Raji (cell line): ENCODE data around the gene SPAG16.

Experiments
- POLR2A ChIP-seq: IDR thresholded peaks from 2 replicates; pipeline ENCODE4 v1.6.1; 2011; ENCODE audit warnings: low read depth, low read length, control low read depth; ENCODE audit not compliant: insufficient read depth

Gene SPAG16

GRCh38 chr2:213252206-213252605 lies 32.1 kb upstream of the SPAG16 start:
- TF ChIP-seq POLR2A = no peak

GRCh38 chr2:213253162-213253561 lies 31.1 kb upstream of the SPAG16 start:
- TF ChIP-seq POLR2A = no peak

GRCh38 chr2:213259266-213259665 lies 25.0 kb upstream of the SPAG16 start:
- no peak for TF ChIP-seq POLR2A

- TF ChIP-seq POLR2A = no peak
Observed at GRCh38 chr2:213261237-213261636, 23.0 kb upstream of the SPAG16 start.

- TF ChIP-seq POLR2A = no peak
Observed at GRCh38 chr2:213261715-213262114, 22.5 kb upstream of the SPAG16 start.

- TF ChIP-seq POLR2A = no peak
Observed at GRCh38 chr2:213265679-213266078, 18.6 kb upstream of the SPAG16 start.

- TF ChIP-seq POLR2A = no peak
Observed at GRCh38 chr2:213266421-213266820, 17.8 kb upstream of the SPAG16 start.

GRCh38 chr2:213271947-213272346 lies 12.3 kb upstream of the SPAG16 start:
- no peak for TF ChIP-seq POLR2A

GRCh38 chr2:213274143-213274542 lies 10.1 kb upstream of the SPAG16 start:
- no peak for TF ChIP-seq POLR2A

- no peak for TF ChIP-seq POLR2A
Observed at GRCh38 chr2:213275265-213275664, 9.0 kb upstream of the SPAG16 start.

- no peak for TF ChIP-seq POLR2A
Observed at GRCh38 chr2:213279116-213279620, 5.1 kb upstream of the SPAG16 start.

- TF ChIP-seq POLR2A = no peak
Observed at GRCh38 chr2:213279971-213280370, 4.3 kb upstream of the SPAG16 start.

- no peak for TF ChIP-seq POLR2A
Observed at GRCh38 chr2:213281156-213281555, 3.1 kb upstream of the SPAG16 start.

GRCh38 chr2:213285404-213285803 lies 1.1 kb downstream of the SPAG16 start:
- TF ChIP-seq POLR2A = no peak

- TF ChIP-seq POLR2A = no peak
Observed at GRCh38 chr2:213286161-213286560, 1.9 kb downstream of the SPAG16 start.

- no peak for TF ChIP-seq POLR2A
Observed at GRCh38 chr2:213288913-213289700, 4.8 kb downstream of the SPAG16 start.

- TF ChIP-seq POLR2A = no peak
Observed at GRCh38 chr2:213290501-213290900, 6.2 kb downstream of the SPAG16 start.
